Measurements from ENCODE around the gene ZFX. TPM values are rescaled to one million over a fixed set of nuclear protein-coding genes. Genes with fewer than 3 reads are reported as not detected.

Gene ZFX
- total and polyA plus RNA-seq, 2 donors (not counting 1 experiment from before 2014, with no cell fraction given): 31.2 to 61.9 TPM

GRCh38 chrX:24210190-24210589 lies 60.7 kb downstream of the ZFX start:
- no peaks in the 10 kb centered on the region for H3K27me3 ChIP-seq (ENCODE audit: control insufficient read depth, insufficient read depth, low read length)
- H3K36me3 ChIP-seq (ENCODE audit: control insufficient read depth, insufficient read depth, low read length): peaks cover 7% of the 10 kb centered on the region
- DNase-seq (ENCODE audit: low read depth in 2 of 2): no peak
- H3K4me1 ChIP-seq (ENCODE audit: control insufficient read depth, extremely low read depth, insufficient read depth, low read length): no peaks in the 10 kb centered on the region
- H3K27ac ChIP-seq (ENCODE audit: insufficient read depth, low read length): no peak overlapping the region
- no peaks in the 10 kb centered on the region for H4K20me1 ChIP-seq (ENCODE audit: control insufficient read depth, extremely low read depth, insufficient read depth, low read length)
- peaks cover 7% of the 10 kb centered on the region for H3K79me2 ChIP-seq (ENCODE audit: control insufficient read depth, insufficient read depth, low read length)
- H2AFZ ChIP-seq (ENCODE audit: low read length): no peak overlapping the region
- no peak overlapping the region for H3K9ac ChIP-seq (ENCODE audit: insufficient read depth, low read length)
- no peak overlapping the region for H3K4me2 ChIP-seq (ENCODE audit: extremely low read depth, insufficient read depth, low read length)
- no peak overlapping the region for H3K4me3 ChIP-seq (replicated peaks in 1 of 4; ENCODE audit: control extremely low read depth in 1 of 4, insufficient read depth in 1 of 4, low read depth in 3 of 4, low read length in 4 of 4)
- no peaks in the 10 kb centered on the region for H3K9me3 ChIP-seq (ENCODE audit: control insufficient read depth, insufficient read depth, low read depth, low read length)
- no peak for TF ChIP-seq CTCF (conservative IDR thresholded peaks at IDR 0.05 in 1 of 2, IDR thresholded peaks at IDR 0.05 in 1 of 2; ENCODE audit: low read depth in 1 of 2, low read length in 2 of 2)
- no peak for TF ChIP-seq EZH2 (IDR thresholded peaks at IDR 0.05; ENCODE audit: low read length, missing control alignments)

GRCh38 chrX:24214568-24214967 lies 65.0 kb downstream of the ZFX start:
- H3K36me3 ChIP-seq (ENCODE audit: control insufficient read depth, insufficient read depth, low read length): peaks cover 4% of the 10 kb centered on the region
- H3K9me3 ChIP-seq (ENCODE audit: control insufficient read depth, insufficient read depth, low read depth, low read length): no peaks in the 10 kb centered on the region
- H3K4me2 ChIP-seq (ENCODE audit: extremely low read depth, insufficient read depth, low read length): no peak overlapping the region
- no peak overlapping the region for H3K4me3 ChIP-seq (replicated peaks in 1 of 4; ENCODE audit: control extremely low read depth in 1 of 4, insufficient read depth in 1 of 4, low read depth in 3 of 4, low read length in 4 of 4)
- no peak overlapping the region for H3K9ac ChIP-seq (ENCODE audit: insufficient read depth, low read length)
- H4K20me1 ChIP-seq (ENCODE audit: control insufficient read depth, extremely low read depth, insufficient read depth, low read length): no peaks in the 10 kb centered on the region
- no peak overlapping the region for H3K27ac ChIP-seq (ENCODE audit: insufficient read depth, low read length)
- no peaks in the 10 kb centered on the region for H3K79me2 ChIP-seq (ENCODE audit: control insufficient read depth, insufficient read depth, low read length)
- H3K27me3 ChIP-seq (ENCODE audit: control insufficient read depth, insufficient read depth, low read length): no peaks in the 10 kb centered on the region
- no peak for TF ChIP-seq CTCF (conservative IDR thresholded peaks at IDR 0.05 in 1 of 2, IDR thresholded peaks at IDR 0.05 in 1 of 2; ENCODE audit: low read depth in 1 of 2, low read length in 2 of 2)
- TF ChIP-seq EZH2 (IDR thresholded peaks at IDR 0.05; ENCODE audit: low read length, missing control alignments): no peak
- H3K4me1 ChIP-seq (ENCODE audit: control insufficient read depth, extremely low read depth, insufficient read depth, low read length): no peaks in the 10 kb centered on the region
- DNase-seq (ENCODE audit: low read depth in 2 of 2): no peak
- no peak overlapping the region for H2AFZ ChIP-seq (ENCODE audit: low read length)

- H3K9ac ChIP-seq (ENCODE audit: insufficient read depth, low read length): no peak overlapping the region
- H2AFZ ChIP-seq (ENCODE audit: low read length): no peak overlapping the region
- no peaks in the 10 kb centered on the region for H3K79me2 ChIP-seq (ENCODE audit: control insufficient read depth, insufficient read depth, low read length)
- H3K4me1 ChIP-seq (ENCODE audit: control insufficient read depth, extremely low read depth, insufficient read depth, low read length): no peaks in the 10 kb centered on the region
- H3K9me3 ChIP-seq (ENCODE audit: control insufficient read depth, insufficient read depth, low read depth, low read length): no peaks in the 10 kb centered on the region
- no peaks in the 10 kb centered on the region for H4K20me1 ChIP-seq (ENCODE audit: control insufficient read depth, extremely low read depth, insufficient read depth, low read length)
- H3K27ac ChIP-seq (ENCODE audit: insufficient read depth, low read length): no peak overlapping the region
- H3K36me3 ChIP-seq (ENCODE audit: control insufficient read depth, insufficient read depth, low read length): peaks cover 3% of the 10 kb centered on the region
- TF ChIP-seq CTCF (conservative IDR thresholded peaks at IDR 0.05 in 1 of 2, IDR thresholded peaks at IDR 0.05 in 1 of 2; ENCODE audit: low read depth in 1 of 2, low read length in 2 of 2) (no peak), EZH2 (IDR thresholded peaks at IDR 0.05; ENCODE audit: low read length, missing control alignments) (no peak)
- H3K4me3 ChIP-seq (replicated peaks in 1 of 4; ENCODE audit: control extremely low read depth in 1 of 4, insufficient read depth in 1 of 4, low read depth in 3 of 4, low read length in 4 of 4): no peak overlapping the region
- no peak for DNase-seq (ENCODE audit: low read depth in 2 of 2)
- H3K27me3 ChIP-seq (ENCODE audit: control insufficient read depth, insufficient read depth, low read length): no peaks in the 10 kb centered on the region
- H3K4me2 ChIP-seq (ENCODE audit: extremely low read depth, insufficient read depth, low read length): no peak overlapping the region
Observed at GRCh38 chrX:24215272-24215671, 65.7 kb downstream of the ZFX start.
